GM12878 (cell line): ENCODE data around the gene PCDH15. TPM values are rescaled to one million over a fixed set of nuclear protein-coding genes. Genes with fewer than 3 reads are reported as not detected.

Experiments
- ATAC-seq: fragments of 200-7000 bp; cut with Tn5 transposase; 3 replicates; pipeline ENCODE4 v1.9.1; 2020; ENCODE audit warnings: mild to moderate bottlenecking, moderate library complexity
- BruUV-seq: library from RNA; stranded (reverse); fragments of 400-500 nt; replicated peaks from 2 replicates; lab custom pipeline; 2021; lab: Mats Ljungman, UMichigan
- CTCF ChIA-PET: fragments of 300-600 bp; sonication (Branson Sonifier 250); formaldehyde crosslinking; extraction: SDS; loops from one replicate; lab custom pipeline; 2021; ENCODE audit warnings: inconsistent platforms; lab: Yijun Ruan, JAX
- POLR2A ChIA-PET: fragments of 350-600 bp; formaldehyde crosslinking; extraction: SDS; loops from one replicate; lab custom pipeline; 2021; ENCODE audit warnings: inconsistent platforms; lab: Charles Lee
- RAD21 ChIA-PET: fragments of 300-600 bp; sonication (Branson Sonifier 250); formaldehyde crosslinking; loops from one replicate; lab custom pipeline; 2023; ENCODE audit warnings: antibody characterized with exemption; ENCODE audit not compliant: unreplicated experiment; lab: Charles Lee
- SMC1A ChIA-PET: fragments of 300-600 bp; sonication (Branson Sonifier 250); formaldehyde crosslinking; loops from one replicate; lab custom pipeline; 2023; ENCODE audit not compliant: unreplicated experiment, uncharacterized antibody; lab: Charles Lee
- DNase-seq: peaks from one replicate; pipeline ENCODE4 v3.0.0-alpha.2; 2011; ENCODE audit warnings: low read depth, low spot score
- FAIRE-seq: peaks from 3 replicates; lab custom pipeline; 2011; peaks lifted over from hg19 to GRCh38; lab: Jason Lieb, UNC
- H2AFZ ChIP-seq: 2 replicates; pipeline ENCODE4 v1.6.0; 2011; ENCODE audit warnings: low read depth, low read length, control low read depth; ENCODE audit not compliant: control insufficient read depth
- H3K27ac ChIP-seq: 2 replicates; pipeline ENCODE4 v1.5.1; 2011; ENCODE audit warnings: control low read depth; ENCODE audit not compliant: control insufficient read depth, insufficient read depth
- H3K27me3 ChIP-seq, 2 experiments: replicated peaks in 1 of 2; 2 replicates each; pipeline versions ENCODE4 v1.6.0 to v1.6.1; 2011; ENCODE audit warnings: low read length in 1 of 2; ENCODE audit not compliant: control insufficient read depth in 2 of 2, insufficient read depth in 2 of 2
- H3K36me3 ChIP-seq, 2 experiments: 2 replicates each; pipeline ENCODE4 v1.5.1; 2011; ENCODE audit warnings: low read length in 1 of 2; ENCODE audit not compliant: control insufficient read depth in 2 of 2, insufficient read depth in 2 of 2
- H3K4me1 ChIP-seq: 2 replicates; pipeline ENCODE4 v1.6.1; 2011; ENCODE audit warnings: mild to moderate bottlenecking, low read length, moderate library complexity, mixed read lengths; ENCODE audit not compliant: control insufficient read depth, insufficient read depth
- H3K4me2 ChIP-seq: 2 replicates; pipeline ENCODE4 v1.6.0; 2011; ENCODE audit warnings: control low read depth; ENCODE audit not compliant: control insufficient read depth, insufficient read depth
- H3K4me3 ChIP-seq: fragments of 200-600 bp; sonication (generic); 2 replicates; pipeline ENCODE4 v1.5.1; 2016
- H3K79me2 ChIP-seq: 2 replicates; pipeline ENCODE4 v1.6.0; 2011; ENCODE audit warnings: low read length; ENCODE audit not compliant: control insufficient read depth, insufficient read depth
- H3K9ac ChIP-seq: 2 replicates; pipeline ENCODE4 v1.8.0; 2011; ENCODE audit warnings: low read length, control low read depth, mixed read lengths; ENCODE audit not compliant: control insufficient read depth, insufficient read depth
- H3K9me3 ChIP-seq: replicated peaks from 3 replicates; pipeline ENCODE4 v1.5.1; 2011; ENCODE audit warnings: mild to moderate bottlenecking, low read length; ENCODE audit not compliant: control insufficient read depth, insufficient read depth
- H4K20me1 ChIP-seq: 2 replicates; pipeline ENCODE4 v1.6.0; 2011; ENCODE audit not compliant: control insufficient read depth, insufficient read depth
- BHLHE40 ChIP-seq, 2 experiments: fragments of 450-650 bp in 1 of 2; IDR thresholded peaks; 2 replicates each; pipeline ENCODE4 v1.6.1; 2011 to 2017; ENCODE audit warnings: low read depth in 2 of 2, borderline replicate concordance in 1 of 2, improper control_type of control experiment in 1 of 2, low read length in 1 of 2, mild to moderate bottlenecking in 1 of 2
- BMI1 ChIP-seq: fragments of 450-650 bp; IDR thresholded peaks from 2 replicates; pipeline ENCODE4 v1.6.1; 2016; ENCODE audit warnings: mild to moderate bottlenecking, moderate library complexity, borderline replicate concordance
- FOS ChIP-seq: IDR thresholded peaks from 3 replicates; pipeline ENCODE4 v1.6.1; 2011; ENCODE audit warnings: borderline replicate concordance; ENCODE audit not compliant: insufficient read length; ENCODE audit errors: extremely low read depth
- FOXK2 ChIP-seq: fragments of 450-650 bp; IDR thresholded peaks from 2 replicates; pipeline ENCODE4 v1.6.1; 2017; ENCODE audit warnings: mild to moderate bottlenecking, moderate library complexity
- MTA3 ChIP-seq: IDR thresholded peaks from 2 replicates; pipeline ENCODE4 v1.6.1; 2012; ENCODE audit warnings: low read length, inconsistent platforms, borderline replicate concordance
- MXI1 ChIP-seq: fragments of 150-350 bp; IDR thresholded peaks from 2 replicates; pipeline ENCODE4 v1.6.1; 2011; ENCODE audit warnings: low read depth, mild to moderate bottlenecking, inconsistent platforms, low read length, improper control_type of control experiment
- RAD21 ChIP-seq: IDR thresholded peaks from 2 replicates; pipeline ENCODE4 v1.6.1; 2011; ENCODE audit warnings: mild to moderate bottlenecking, low read depth, low read length, moderate library complexity; ENCODE audit not compliant: insufficient read depth
- RELA ChIP-seq: fragments of 450-650 bp; IDR thresholded peaks from 2 replicates; pipeline ENCODE4 v1.8.0; 2014; ENCODE audit warnings: borderline replicate concordance; ENCODE audit not compliant: partially characterized antibody
- RELB ChIP-seq: fragments of 450-650 bp; IDR thresholded peaks from 2 replicates; pipeline ENCODE4 v1.6.1; 2017; ENCODE audit warnings: low read depth, mild to moderate bottlenecking, moderate library complexity
- SMAD5 ChIP-seq: IDR thresholded peaks from 2 replicates; pipeline ENCODE4 v1.6.1; 2016; ENCODE audit warnings: antibody characterized with exemption, low read depth
- STAT3 ChIP-seq: IDR thresholded peaks from 2 replicates; pipeline ENCODE4 v1.6.1; 2011; ENCODE audit warnings: low read depth, low read length, improper control_type of control experiment
- SUZ12 ChIP-seq: fragments of 200-600 bp; sonication (generic); IDR thresholded peaks from one replicate; pipeline ENCODE4 v1.6.1; 2018; ENCODE audit warnings: antibody characterized with exemption, mild to moderate bottlenecking; ENCODE audit not compliant: unreplicated experiment
- YBX1 ChIP-seq: fragments of 450-650 bp; IDR thresholded peaks from 2 replicates; pipeline ENCODE4 v1.6.1; 2016; ENCODE audit warnings: antibody characterized with exemption
- ZBTB33 ChIP-seq: fragments of 450-650 bp; IDR thresholded peaks from 2 replicates; pipeline ENCODE4 v1.6.1; 2017; ENCODE audit warnings: mild to moderate bottlenecking
- ZNF217 ChIP-seq: fragments of 450-650 bp; IDR thresholded peaks from 2 replicates; pipeline ENCODE4 v1.6.1; 2017; ENCODE audit warnings: antibody characterized with exemption, mild to moderate bottlenecking
- ZNF24 ChIP-seq: fragments of 450-650 bp; IDR thresholded peaks from 2 replicates; pipeline ENCODE4 v1.6.1; 2017; ENCODE audit warnings: antibody characterized with exemption, mild to moderate bottlenecking
- ZZZ3 ChIP-seq: IDR thresholded peaks from 2 replicates; pipeline ENCODE4 v1.6.1; 2011; ENCODE audit warnings: low read depth; ENCODE audit not compliant: control insufficient read depth, insufficient read length
- WGBS: methylation state at CpG from one replicate; pipeline ENCODE4 v1.1.6; 2016; ENCODE audit warnings: low lambda C conversion rate; ENCODE audit not compliant: insufficient replicate concordance, insufficient coverage; ENCODE audit errors: missing lambda C conversion rate; 5-methylcytosine and 5-hydroxymethylcytosine counted together
- in situ Hi-C: fragments of 300-500 bp; cut with MboI; formaldehyde crosslinking; loops from 9 replicates; pipeline ENCODE4 v1.14.3; 2018; ENCODE audit warnings: mixed read lengths
- intact Hi-C: fragments of 100-400 bp; cut with micrococcal nuclease; formaldehyde crosslinking; loops from one replicate; pipeline ENCODE4 v1.14.2; 2022; ENCODE audit not compliant: unreplicated experiment
- polyA plus RNA-seq, 11 experiments: library from polyadenylated mRNA; depleted of rRNA in 4 of 11; unstranded in 6 of 11; stranded (reverse) in 5 of 11; fragments of >200 nt; fragmentation: Nextera tagmentation in 4 of 11; fragmentation: Illumina TruSeq in 1 of 11; extraction: Ambion mirVana in 4 of 11; extraction: Trizol in 1 of 11; gene quantifications; 1 replicate in 1 of 11; 2 replicates in 10 of 11; pipeline versions ENCODE4 v1.2.1 to v1.2.3, GENCODE V29; 2011 to 2016; ENCODE audit warnings: inconsistent platforms in 2 of 11, missing spikeins in 2 of 11, low read depth in 1 of 11
- total RNA-seq, 4 experiments: library from RNA; depleted of rRNA in 3 of 4; stranded (reverse); fragments of >200 nt in 3 of 4; fragmentation: Illumina TruSeq in 1 of 4; extraction: Trizol in 1 of 4; gene quantifications; 2 replicates each; pipeline versions ENCODE4 v1.2.1 to v1.2.3, GENCODE V29; 2013 to 2021

Gene PCDH15
- total and polyA plus RNA-seq, 10 of the 15 experiments (the other 5 are each of a cell fraction or from before 2014, with no cell fraction given), result 0.03 to 0.52 (median 0.07) TPM; not detected in 6

GRCh38 chr10:54742416-54742815 lies 58.6 kb downstream of the PCDH15 start:
- H3K27me3 ChIP-seq, result no peaks in the 10 kb centered on the region
- no peak for ATAC-seq
- H3K4me3 ChIP-seq, result no peak overlapping the region
- no peaks in the 10 kb centered on the region for H4K20me1 ChIP-seq
- DNase-seq, result no peak
- POLR2A ChIA-PET, result no interaction called here
- H3K4me1 ChIP-seq, result no peaks in the 10 kb centered on the region
- no peaks in the 10 kb centered on the region for H3K79me2 ChIP-seq
- H3K27ac ChIP-seq, result no peak overlapping the region
- H3K9me3 ChIP-seq, result no peaks in the 10 kb centered on the region
- CTCF ChIA-PET, result no interaction called here
- RAD21 ChIA-PET, result no interaction called here
- SMC1A ChIA-PET, result no interaction called here
- WGBS, result 23% methylated on average over 4 of the region's 4 CpGs
- in situ Hi-C loops (no loop called here), intact Hi-C loops (no loop called here)
- no peak for TF ChIP-seq RELB
- no peak for TF ChIP-seq BMI1
- TF ChIP-seq ZNF24, result no peak
- no peak for TF ChIP-seq BHLHE40 (IDR thresholded peaks at IDR 0.05; ENCODE audit: borderline replicate concordance in 1 of 2, low read depth in 2 of 2, low read length in 1 of 2)
- no peak for TF ChIP-seq SUZ12
- TF ChIP-seq STAT3, result no peak
- no peak for TF ChIP-seq MTA3
- TF ChIP-seq YBX1, result no peak
- no peak for TF ChIP-seq ZZZ3
- TF ChIP-seq MXI1, result no peak
- TF ChIP-seq FOXK2, result no peak
- TF ChIP-seq SMAD5, result no peak
- TF ChIP-seq RAD21, result no peak
- no peak for TF ChIP-seq ZBTB33
- TF ChIP-seq FOS, result no peak
- TF ChIP-seq RELA, result no peak
- TF ChIP-seq ZNF217, result no peak
- FAIRE-seq, result no peak
- no peak overlapping the region for H2AFZ ChIP-seq
- BruUV-seq, result no TSS peak
- H3K36me3 ChIP-seq, result no peaks in the 10 kb centered on the region
- no peak overlapping the region for H3K9ac ChIP-seq
- no peak overlapping the region for H3K4me2 ChIP-seq
